ENCODE measurements around the gene PYGB. TPM values are rescaled to one million over a fixed set of nuclear protein-coding genes. Genes with fewer than 3 reads are reported as not detected.
"Not testable (repeated sequence)": the region's sequence is repeated elsewhere in the genome, so short reads cannot be mapped to it uniquely, and the experiment has no call there.

Gene PYGB
- total RNA-seq, 1 donor from 2014 or later: 109 TPM

DNA sequence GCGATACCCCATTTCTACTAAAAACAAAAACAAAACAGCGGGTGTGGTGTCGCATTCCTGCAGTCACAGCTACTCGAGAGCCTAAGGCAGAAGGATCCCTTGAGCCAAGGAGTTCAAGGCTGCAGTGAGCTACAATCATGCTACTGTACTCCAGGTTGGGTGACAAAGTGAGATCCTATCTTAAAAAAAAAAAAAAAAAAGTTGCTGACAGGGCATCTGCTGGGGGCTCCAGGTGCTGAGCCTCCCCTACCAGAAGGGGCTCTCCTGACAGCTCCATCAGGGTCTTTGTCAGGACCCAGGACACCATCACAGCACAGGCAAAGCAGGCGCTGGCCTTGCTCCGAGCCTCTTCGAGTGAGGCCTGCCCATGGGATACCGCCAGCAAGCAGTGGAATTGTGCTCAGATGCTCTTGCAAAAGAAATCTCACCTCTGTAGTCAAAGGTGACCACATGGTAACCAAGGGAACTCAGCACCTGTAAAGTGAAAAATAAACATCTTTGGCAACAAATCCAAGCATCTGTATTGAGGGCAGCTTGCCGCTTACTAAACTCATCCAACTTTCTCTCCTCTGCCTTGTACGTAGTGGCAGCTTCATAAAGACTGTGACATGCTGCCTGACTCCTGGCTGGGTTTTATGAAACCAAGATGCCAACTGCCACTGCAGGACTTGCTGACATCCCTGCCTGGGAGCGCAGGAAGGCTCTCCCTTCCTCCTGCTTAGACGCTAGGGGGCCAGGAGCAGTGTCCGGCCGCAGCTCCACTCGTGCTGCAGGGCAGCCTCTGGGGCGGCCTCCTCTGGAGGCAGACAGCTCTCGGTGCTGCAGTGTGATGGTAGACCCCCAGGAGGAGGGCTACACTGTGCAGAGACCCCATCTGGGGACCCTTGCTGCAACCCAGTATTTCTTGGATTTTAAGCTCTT, 66.9 kb downstream of the PYGB start:
- no peak for DNase-seq (ENCODE audit: low spot score)

DNA sequence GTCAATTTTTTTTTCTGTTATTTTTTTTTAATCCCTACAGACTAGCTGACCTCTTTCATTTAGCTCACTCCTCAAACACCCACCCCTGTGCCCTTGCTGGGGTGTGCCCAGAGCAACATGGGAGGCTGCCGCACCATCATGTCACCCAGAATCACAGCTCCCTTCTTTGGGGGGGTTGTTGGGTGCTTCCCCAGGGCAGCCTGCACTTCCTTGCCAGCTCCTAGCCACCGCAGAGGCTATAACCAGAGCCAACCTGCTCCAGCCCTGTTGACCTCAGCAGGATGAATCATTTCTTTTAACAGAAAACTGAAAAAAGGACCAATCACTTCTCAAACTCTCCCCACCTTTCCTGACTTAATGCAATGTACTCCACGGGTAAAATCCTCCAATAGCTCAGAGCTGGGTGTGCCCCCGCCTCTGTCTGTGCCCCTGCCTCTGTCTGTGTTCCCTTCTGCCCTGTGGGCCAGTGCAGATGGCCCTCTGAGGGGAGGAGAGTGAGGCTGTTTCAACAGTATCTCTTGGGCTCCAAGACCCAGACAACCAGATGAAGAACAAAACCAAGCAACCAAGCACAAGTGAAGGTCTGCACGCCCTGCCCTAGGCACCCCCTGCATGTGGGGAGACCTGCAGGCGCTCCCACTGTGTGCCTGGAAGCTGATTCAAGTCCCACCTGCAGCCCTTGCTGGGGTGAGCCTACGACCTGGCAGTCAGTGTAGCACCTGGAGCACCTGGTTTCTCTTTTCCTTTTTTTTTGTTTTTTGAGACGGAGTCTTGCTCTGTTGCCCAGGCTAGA, 67.7 kb downstream of the PYGB start:
- DNase-seq (ENCODE audit: low spot score): no peak

DNA sequence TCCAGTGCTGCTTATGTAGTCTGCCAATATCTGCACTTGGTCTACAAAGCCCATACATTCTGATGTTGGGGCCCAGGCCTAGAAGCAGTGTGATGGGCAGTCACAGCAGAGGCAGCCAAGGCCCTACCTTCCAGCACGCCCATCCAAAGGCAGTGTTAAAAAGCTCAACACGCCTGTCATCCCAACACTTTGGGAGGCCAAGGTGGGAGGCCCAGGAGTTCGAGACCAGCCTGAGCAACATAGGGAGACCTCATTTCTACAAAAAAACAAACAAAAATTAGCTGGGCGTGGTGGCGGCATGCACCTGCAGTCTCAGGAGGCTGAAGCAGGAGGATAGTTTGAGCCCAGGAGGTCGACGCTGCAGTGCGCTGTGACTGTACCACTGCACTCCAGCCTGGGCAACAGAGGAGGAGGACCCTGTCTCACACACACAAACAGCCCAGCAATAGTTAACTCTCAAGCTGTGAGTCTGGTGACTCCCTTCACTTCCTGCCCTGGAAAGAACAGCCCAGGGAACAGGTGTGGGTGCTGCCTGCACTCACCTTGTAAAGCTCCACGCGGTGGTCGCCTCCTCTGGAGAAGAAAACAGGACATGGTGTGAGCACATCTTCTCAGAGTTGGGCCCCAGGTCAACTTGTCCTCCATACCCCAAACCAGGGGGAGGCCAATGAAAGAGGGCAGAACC, 68.8 kb downstream of the PYGB start:
- DNase-seq (ENCODE audit: low spot score): no peak

DNA sequence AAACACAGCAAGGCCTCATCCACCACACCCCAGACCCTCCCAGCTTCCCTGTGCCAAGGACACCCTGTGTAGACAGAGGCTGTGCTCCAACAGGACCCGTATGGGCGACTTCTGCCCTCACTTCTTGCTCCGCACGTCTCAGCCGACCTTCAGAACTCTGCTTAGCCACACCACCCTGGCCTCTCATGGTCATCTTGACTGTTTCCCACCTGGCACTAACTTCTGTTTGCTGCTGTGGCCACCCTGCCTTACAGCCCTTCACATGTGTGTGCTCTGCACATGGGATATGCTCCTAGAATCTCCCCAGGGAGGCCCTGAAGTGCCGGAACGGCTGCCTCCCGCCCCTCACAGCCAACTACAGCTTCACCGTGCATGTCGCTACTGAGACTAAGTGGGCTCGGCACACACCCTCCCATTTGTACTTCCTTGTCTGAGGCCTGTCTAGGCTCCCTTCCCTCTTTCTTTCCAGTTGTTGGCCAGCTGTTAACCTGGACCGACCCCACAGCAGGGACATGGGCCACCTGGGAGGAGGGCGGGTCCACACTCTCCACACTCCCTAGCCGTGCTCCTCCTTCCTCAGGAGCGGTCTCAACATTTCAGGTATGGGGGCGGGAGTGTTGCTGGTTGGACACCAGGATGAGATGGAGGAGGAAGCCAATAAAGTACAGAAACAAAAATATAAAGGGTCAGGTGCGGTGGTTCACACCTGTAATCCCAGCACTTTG, 69.6 kb downstream of the PYGB start:
- DNase-seq (ENCODE audit: low spot score): no peak

DNA sequence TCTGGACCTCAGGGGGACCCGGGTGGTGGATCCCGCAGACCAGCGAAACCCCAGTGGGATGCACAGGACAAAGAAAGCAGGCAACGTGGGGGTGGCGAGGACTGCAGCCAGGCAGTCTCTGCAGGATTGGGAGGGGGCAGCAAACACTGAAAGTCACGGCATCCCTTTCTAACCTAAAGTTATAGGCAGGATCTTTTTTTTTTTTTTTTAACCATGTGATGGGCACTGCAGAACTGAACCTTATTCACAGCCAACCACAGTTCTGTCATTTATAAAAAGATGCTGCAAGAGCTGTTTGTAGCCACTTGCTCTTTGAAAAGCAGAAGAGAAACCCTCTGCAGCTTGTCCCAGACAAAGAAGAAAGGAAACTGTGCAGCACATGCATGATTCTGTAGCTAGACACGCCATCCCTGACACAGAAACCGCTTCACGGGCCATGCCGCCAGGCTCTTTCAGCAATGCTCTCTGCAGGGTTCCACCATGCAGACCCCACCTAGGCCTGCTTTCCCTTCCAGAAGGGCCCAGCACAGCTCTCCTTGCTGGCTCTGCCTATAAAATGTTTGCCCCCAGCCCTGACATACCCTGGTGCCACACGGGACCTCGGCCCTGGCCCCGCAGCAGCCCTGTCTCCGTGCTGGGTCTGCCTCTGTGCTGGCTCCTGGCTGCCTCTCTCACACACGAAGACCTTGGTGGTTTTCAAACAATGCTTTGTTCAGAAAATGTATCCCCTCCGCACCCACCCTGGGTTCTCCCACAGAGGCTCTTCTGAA, 70.8 kb downstream of the PYGB start:
- DNase-seq (ENCODE audit: low spot score): no peak

DNA sequence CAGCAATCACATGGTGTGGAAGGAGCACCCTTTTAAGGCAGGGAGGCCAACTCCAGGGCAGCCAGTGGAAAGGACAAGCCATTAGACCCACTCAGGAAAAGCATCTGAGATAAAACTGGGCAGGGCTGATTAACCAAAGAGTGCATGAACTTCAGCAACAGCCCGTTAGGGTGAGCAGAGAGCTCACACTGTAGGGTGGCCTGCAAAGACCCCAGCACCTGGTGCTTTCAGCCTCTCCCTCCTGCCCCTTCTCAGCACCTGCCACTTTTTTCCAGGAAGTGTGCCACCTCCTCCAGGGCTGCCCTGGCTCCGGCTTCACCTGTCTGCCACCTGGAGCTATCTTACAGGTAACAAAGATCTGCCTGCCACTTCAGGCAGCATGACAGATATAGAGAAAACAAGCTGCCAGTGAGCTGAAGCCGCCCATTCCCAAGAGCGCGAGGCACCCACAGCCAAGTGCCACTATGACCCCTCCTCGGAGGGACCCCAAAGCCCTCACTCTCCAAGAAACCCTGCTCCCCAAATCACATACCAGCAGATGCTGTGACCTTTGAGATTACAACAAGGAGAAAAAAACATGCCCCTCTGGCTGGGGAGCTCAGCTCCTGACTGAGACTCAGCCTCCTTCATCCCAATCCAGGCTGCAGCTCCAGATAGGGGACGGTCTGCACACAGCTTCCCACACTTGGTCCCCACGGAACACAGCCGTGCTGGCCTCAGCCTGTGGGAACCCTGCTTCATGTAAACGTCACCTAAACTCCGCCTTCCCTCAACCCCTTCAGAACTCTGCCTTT, 71.6 kb downstream of the PYGB start:
- peak; percentile 24 for DNase-seq (ENCODE audit: low spot score)

DNA sequence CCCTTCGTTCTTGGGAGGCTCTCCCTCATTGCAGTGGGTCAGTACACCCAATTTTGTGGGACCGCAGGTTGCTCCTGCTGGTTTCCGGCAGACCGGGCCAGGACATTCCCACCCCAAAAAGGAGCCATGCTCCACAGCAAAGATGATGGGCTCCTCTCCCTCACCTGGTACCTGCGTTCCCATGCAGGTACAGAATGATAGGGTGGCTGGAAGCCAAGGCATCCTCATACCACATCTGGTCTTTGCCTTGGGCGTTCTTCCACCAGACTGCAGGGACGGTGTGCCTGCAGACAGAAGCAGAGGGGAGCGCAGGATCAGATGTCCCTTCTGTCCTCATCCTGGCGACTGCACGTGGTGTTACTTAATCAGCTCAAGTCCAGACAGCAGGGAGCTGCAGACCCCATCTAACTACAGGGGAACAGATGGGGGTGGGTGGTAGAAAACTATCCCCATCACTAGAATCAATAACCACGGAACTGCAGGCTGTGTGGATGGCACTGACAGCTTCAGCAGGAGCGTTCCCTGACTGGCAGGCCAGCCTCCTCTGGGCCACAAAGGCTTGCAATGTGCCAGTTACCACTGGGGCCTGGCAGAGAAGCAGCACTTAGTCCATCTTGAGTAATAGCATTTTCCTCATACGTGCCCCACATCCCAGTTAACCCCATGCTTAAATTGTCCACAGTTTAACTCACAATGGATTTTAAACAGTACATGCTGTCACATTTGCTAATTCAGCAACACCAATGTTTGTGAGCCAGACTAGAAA, 72.3 kb downstream of the PYGB start:
- peak; percentile 32 for DNase-seq (ENCODE audit: low spot score)

DNA sequence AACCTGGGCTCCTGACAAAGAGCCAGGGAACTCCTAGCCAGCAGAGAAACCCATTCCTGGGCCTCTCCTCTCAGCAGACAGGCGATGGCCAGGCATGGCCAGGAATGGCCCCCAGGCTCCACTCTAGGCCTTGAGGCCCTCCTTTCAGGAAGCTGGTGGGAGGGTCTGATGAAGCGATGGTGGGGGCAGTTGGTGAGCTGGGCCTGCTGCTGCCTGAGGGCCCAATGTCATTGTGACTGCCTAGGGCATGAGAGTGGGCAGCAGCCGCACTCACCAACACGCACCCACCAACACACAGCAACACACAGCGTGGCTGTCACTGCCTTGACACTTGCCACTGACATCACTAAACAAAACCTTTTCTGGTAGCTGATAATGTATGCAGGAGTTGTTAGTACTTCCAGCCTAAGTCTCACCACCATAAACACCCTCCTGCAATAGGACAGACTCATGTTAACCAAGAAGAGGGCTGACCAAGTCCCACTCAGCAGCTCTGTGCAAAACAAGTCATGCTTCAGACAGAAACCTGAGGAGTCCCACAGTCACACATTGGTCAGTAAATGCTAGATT, 73.5 kb downstream of the PYGB start:
- peak; percentile 25 for DNase-seq (ENCODE audit: low spot score)

DNA sequence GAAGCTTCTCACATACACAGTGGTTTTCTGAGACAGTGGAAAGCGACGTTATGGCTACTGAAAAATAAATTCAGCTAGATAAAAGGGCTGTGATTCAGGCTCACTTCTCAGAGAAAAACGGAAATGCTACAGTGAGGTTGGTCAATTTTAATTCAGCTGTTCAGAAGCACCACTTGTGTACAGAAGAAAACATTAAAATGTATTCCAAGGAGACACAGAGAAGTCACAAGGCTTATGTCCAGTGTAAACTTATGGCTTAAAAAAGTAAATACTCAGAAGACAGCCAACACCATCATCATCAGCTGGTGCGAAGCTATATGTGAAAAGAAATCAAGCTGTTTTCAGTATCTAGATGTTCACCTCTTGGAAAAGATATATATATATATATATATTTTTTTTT, 74.1 kb downstream of the PYGB start:
- DNase-seq (ENCODE audit: low spot score): no peak

DNA sequence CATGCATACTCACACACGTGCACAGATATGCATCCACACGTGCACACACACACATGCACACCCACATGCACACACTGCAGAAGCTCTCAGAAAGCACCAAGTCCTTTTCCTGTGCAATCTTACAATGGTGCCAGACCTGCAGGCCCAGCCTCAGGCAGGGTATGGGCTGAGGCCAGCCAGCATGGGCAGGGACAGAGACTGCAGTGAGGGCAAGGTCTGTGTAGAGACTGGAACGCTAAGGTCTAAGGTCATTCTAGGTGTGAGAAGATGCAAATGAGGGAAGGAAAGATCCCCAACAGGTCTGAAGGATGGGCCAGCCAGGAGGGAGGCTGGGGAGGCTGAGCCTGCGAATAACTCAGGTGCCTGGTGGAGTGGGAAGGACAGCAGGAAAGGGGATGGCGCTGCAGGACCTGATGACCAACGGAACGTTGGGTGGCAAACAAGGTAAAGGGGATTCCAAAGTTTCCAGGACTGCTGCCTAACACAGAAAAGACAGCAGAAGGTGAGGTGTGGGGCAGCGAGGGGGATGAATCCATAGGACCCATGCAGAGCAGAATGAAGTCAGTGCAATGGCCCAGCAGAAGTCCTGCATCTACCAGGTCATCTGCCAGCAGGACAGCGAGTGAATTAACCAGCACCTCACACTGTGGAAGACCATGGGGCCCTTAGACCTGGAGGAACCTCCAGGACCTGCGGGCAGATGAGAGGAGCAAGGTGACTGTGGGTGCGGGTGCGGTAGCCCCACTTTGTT, 75.8 kb downstream of the PYGB start:
- no peak for DNase-seq (ENCODE audit: low spot score)

DNA sequence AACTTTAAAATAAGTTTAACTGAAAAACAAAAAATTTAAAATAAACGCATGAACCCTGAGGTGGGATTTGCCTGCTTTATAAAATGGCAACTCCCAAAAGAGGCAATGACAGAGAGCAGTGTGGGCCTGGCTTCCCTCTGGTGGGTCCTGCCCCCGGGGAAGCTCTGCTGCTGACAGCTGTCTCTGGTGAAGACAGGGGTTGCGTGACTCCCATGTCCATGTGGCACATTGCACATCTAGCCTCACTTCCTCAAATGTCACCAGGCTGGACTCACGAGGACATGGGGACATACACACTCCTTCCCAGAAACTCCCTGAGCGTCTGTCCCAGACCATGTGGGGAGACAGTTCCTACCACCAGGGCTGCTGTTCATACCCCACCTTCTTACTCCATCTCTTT, 76.5 kb downstream of the PYGB start:
- peak; percentile 45 for DNase-seq (ENCODE audit: low spot score)

DNA sequence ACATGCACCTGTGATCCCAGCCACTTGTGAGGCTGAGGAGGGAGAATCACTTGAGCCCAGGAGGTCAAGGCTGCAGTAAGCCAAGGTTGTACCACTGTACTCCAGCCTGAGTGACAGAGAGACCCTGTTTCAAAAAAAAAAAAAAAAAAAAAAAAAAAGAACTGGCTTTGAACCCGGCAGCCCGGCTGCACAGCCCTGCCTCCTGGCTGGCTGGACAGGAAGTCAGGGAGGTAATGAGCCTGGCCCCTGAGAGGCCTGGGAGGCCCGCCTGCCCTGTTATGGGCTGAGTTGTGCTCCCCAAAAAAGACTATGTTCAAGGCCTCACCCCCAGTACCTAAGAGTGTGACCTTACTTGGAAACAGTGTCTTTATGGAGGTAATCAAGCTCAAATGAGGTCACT, 77.2 kb downstream of the PYGB start:
- DNase-seq (ENCODE audit: low spot score): no peak

DNA sequence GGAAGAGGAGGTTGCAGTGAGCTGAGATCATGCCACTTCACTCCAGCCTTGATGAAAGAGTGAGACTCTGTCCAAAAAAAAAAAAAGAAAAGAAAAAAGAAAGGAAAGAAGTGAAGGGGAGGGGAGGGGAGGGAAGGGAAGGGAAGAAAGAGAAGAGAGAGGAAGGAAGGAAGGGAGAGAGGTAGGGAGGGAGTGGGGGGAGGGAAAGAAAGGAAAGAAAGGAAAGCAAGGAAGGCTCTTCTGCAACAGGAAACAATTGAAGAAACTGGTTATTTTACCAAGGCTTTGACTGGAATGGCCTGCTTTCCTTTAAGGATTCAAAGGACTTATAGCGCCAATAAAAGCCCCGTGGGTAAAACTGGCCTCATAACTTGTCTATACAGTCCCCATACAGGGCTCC, 78.1 kb downstream of the PYGB start:
- DNase-seq (ENCODE audit: low spot score): no peak

DNA sequence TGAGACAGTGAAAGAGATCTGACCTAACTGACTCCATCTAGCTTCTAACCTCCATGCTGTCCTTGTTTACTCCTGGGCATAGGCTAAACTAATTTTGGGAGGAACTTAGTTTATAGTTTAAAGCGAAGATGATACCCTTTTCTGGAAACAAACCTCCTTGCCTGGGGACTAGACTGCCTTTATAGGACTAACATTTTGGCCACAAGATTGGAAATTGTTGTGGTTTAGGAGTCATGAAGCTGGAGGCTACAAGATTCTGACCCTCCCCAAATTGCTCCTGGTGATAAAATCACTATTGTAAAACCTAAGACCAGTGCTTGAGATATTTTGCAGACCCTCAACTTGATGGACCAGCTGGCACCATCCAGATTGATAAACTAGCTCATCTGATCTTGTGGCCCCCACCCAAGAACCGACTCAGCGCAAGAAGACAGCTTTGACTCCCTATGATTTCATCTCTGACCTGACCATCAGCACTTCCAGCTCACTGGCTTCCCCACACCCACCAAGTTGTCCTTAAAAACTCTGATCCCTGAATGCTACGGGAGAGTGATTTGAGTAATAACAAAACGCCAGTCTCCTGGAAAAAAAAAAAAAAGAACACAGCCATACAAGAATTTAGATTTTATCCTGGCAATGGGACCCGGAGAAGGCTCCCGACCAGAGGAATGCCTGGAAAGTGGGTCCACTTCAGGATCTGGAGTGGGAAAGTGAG, 79.8 kb downstream of the PYGB start:
- no peak for DNase-seq (ENCODE audit: low spot score)

DNA sequence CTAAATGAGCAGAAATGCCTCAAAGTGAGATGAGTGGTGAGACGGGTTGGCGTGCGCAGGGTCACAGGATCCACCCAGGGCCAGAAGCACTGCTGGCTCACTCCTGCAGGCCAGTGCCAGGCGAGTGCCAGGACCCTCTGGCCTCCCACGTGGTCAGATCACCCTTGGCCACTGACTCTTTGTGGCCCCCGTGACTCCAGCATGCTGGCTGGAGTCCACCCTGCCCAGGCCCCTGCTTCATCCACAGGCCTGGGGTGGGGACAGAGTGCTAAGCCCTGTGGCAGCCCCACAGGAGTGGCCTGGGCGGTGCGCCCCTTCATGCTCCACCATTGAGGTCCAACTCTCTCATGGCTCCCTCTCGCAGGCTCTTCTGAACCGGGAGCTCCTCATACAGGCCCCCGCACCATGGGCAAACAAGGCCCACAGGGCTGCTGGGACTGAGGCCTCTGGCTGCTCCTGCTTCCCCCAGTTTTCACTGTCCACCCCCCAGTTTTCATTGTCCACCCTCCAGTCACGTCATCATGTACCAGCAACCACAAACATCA, 81.1 kb downstream of the PYGB start:
- DNase-seq (ENCODE audit: low spot score): no peak

DNA sequence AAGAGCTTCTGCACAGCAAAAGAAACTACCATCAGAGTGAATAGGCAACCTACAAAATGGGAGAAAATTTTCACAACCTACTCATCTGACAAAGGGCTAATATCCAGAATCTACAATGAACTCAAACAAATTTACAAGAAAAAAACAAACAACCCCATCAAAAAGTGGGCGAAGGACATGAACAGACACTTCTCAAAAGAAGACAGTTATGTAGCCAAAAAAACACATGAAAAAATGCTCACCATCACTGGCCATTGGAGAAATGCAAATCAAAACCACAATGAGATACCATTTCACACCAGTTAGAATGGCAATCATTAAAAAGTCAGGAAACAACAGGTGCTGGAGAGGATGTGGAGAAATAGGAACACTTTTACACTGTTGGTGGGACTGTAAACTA, 87.1 kb downstream of the PYGB start:
- not testable (repeated sequence) for DNase-seq (ENCODE audit: low spot score)
